Left lung (tissue), 10 donors: ENCODE measurements around the gene SUSD1. TPM values are rescaled to one million over a fixed set of nuclear protein-coding genes. Genes with fewer than 3 reads are reported as not detected.
"Not testable (repeated sequence)": the region's sequence is repeated elsewhere in the genome, so short reads cannot be mapped to it uniquely, and the experiment has no call there.

ENCODE experiments used
- ATAC-seq: fragments of 200-7000 bp; cut with Tn5 transposase; one replicate; pipeline ENCODE4 v1.9.1; 2020; ENCODE audit warnings: moderate library complexity
- DNase-seq, 4 donors: peaks; one replicate each; pipeline ENCODE4 v3.0.0-alpha.2; 2013 to 2020
- H3K27ac ChIP-seq, 2 donors: fragments of 200-600 bp; sonication (generic) in 1 of 2; one replicate each; pipeline versions ENCODE4 v1.5.0 to v1.8.0; 2020 to 2021
- H3K27me3 ChIP-seq, 2 donors: fragments of 200-600 bp; sonication (generic) in 1 of 2; one replicate each; pipeline versions ENCODE4 v1.5.0 to v1.8.0; 2020 to 2021
- H3K36me3 ChIP-seq, 2 donors: fragments of 200-600 bp; sonication (generic) in 1 of 2; one replicate each; pipeline versions ENCODE4 v1.5.0 to v1.8.0; 2020 to 2021
- H3K4me1 ChIP-seq, 2 donors: fragments of 200-600 bp; one replicate each; pipeline ENCODE4 v1.8.0; 2021
- H3K4me3 ChIP-seq, 2 donors: fragments of 200-600 bp; sonication (generic) in 1 of 2; one replicate each; pipeline versions ENCODE4 v1.5.0 to v1.8.0; 2020 to 2021; ENCODE audit warnings: mild to moderate bottlenecking in 1 of 2
- H3K9me3 ChIP-seq, 2 donors: fragments of 200-600 bp; sonication (generic) in 1 of 2; one replicate each; pipeline versions ENCODE4 v1.5.0 to v1.8.0; 2020 to 2021
- intact Hi-C, 2 donors: fragments of 100-400 bp; cut with DNase I; formaldehyde crosslinking; loops; one replicate each; pipeline versions ENCODE4 v1.11.2 to v1.14.2; 2022
- polyA plus RNA-seq, 6 donors: library from polyadenylated mRNA; unstranded; fragments of 120-200 nt; gene quantifications; one replicate each; pipeline ENCODE4 v1.2.1, GENCODE V29; 2013; ENCODE audit not compliant: insufficient read length in 6 of 6
- total RNA-seq, 2 donors: library from RNA; stranded (reverse); fragmentation: NEBNext Ultra II Directional; extraction: Animal tissue kit (Norgen Biotek cat#: 25700); gene quantifications; one replicate each; pipeline ENCODE4 v1.2.1, GENCODE V29; 2021
- TF ChIP-seq, protein P1 (sequence below), 2 donors: fragments of 200-600 bp; sonication (generic) in 1 of 2; IDR thresholded peaks; one replicate each; pipeline versions ENCODE4 v1.5.0 to v1.8.0; 2021; ENCODE audit warnings: antibody characterized with exemption in 2 of 2
- donor health status: DM: no; HTN: yes; CAD: no.
- donor health status: DM: no; HTN: no; CAD: no.

Gene SUSD1
- total and polyA plus RNA-seq, 8 donors = 26.7 to 41.8 (median 32.8) TPM

DNA sequence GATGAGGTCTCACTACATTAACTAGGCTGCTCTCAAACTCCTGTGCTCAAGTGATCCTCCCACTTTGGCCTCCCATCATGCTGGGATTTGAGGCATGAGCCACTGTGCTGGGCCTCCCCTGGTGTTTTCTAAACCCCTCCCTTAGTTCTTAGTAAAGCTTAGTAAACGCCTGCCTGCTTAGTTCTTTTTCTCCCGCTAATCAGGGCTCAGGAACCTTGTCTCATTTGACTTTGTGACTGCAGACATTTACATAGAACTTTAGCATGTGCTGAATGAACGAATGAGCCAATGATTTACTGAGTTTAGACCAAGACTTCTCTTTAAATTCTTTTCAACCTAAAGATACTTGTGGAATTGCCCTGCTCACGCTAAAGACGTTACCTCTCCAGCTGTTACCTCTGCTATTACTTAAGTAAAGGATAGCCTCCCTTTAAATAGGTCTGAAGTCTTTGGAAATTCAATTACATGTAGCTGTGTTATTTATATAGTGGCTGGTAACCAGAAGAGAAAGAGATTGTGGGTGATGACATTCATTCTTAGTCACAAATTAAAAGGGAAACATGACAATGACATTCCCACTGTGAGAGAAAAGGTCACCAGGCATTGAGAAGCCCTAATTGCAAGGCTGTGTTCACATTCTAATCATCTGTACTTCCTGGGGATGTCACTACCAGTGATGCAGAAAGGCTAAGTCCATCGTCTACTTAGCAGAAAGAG, 18.6 kb upstream of the SUSD1 start:
- no peaks in the 10 kb centered on the region for H3K4me1 ChIP-seq
- no peak for ATAC-seq
- no peak for DNase-seq
- H3K27ac ChIP-seq = no peak overlapping the region
- intact Hi-C loops = no loop called here
- H3K4me3 ChIP-seq = no peak overlapping the region
- no peaks in the 10 kb centered on the region for H3K9me3 ChIP-seq
- H3K27me3 ChIP-seq = no peaks in the 10 kb centered on the region
- TF ChIP-seq, protein P1, sequence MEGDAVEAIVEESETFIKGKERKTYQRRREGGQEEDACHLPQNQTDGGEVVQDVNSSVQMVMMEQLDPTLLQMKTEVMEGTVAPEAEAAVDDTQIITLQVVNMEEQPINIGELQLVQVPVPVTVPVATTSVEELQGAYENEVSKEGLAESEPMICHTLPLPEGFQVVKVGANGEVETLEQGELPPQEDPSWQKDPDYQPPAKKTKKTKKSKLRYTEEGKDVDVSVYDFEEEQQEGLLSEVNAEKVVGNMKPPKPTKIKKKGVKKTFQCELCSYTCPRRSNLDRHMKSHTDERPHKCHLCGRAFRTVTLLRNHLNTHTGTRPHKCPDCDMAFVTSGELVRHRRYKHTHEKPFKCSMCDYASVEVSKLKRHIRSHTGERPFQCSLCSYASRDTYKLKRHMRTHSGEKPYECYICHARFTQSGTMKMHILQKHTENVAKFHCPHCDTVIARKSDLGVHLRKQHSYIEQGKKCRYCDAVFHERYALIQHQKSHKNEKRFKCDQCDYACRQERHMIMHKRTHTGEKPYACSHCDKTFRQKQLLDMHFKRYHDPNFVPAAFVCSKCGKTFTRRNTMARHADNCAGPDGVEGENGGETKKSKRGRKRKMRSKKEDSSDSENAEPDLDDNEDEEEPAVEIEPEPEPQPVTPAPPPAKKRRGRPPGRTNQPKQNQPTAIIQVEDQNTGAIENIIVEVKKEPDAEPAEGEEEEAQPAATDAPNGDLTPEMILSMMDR (IDR thresholded peaks at IDR 0.05) = no peak
- H3K36me3 ChIP-seq = no peaks in the 10 kb centered on the region

DNA sequence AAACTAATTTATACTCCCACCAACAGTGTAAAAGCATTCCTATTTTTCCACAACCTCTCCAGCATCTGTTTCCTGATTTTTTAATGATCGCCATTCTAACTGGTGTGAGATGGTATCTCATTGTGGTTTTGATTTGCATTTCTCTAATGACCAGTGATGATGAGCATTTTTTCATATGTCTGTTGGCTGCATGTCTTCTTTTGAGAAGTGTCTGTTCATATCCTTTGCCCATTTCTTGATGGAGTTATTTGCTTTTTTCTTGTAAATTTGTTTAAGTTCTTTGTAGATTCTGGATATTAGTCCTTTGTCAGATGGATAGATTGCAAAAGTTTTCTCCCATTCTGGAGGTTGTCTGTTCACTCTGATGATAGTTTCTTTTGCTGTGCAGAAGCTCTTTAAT, 15.2 kb upstream of the SUSD1 start:
- ATAC-seq, H3K27me3 ChIP-seq, H3K36me3 ChIP-seq, H3K4me1 ChIP-seq, H3K4me3 ChIP-seq, H3K9me3 ChIP-seq, intact Hi-C loops, H3K27ac ChIP-seq, DNase-seq: not testable (repeated sequence)

DNA sequence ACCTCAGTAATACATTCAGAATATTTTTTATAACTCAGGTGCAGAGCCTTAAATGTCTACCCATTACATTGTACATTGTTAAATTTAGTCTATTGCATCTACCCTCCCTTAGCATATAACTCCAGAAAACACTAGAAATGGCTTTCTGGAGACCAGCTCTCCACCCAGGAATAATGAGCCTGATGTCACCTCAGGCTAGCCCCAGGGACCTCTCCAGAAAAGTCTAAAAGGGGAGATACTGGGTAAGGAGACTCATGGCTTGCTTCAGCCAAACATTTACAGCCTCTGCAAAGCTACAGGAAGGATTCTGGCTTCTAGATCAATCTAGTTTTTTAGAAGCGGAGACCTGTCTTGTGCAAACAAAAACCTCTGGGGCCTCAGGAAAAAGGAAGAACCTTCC, 13.8 kb upstream of the SUSD1 start:
- DNase-seq = no peak
- no peak for ATAC-seq
- intact Hi-C loops = no loop called here
- H3K36me3 ChIP-seq = no peaks in the 10 kb centered on the region
- no peaks in the 10 kb centered on the region for H3K9me3 ChIP-seq
- H3K27ac ChIP-seq = no peak overlapping the region
- H3K4me1 ChIP-seq = no peaks in the 10 kb centered on the region
- no peaks in the 10 kb centered on the region for H3K27me3 ChIP-seq
- H3K4me3 ChIP-seq = no peak overlapping the region
- TF ChIP-seq, protein P1 (IDR thresholded peaks at IDR 0.05) = no peak

DNA sequence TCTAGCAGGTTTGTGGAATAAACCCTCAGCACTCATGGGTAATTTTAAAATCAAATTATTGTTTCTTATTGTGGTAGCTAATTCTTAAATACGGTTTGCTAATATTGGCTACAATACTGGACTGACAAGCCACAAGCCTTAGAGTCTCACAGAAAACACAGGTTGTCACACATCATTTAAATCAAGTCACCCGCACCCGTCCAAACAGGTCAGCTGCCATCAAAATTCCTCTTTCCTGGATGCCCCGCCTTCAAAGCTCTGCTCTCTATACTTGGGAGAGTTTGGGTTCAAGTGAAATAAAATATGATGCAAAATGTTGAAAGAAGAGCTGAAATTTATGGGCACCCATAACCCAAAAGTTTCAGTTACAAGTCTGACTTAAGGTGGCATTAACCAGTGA, 12.3 kb upstream of the SUSD1 start:
- ATAC-seq = no peak
- Histone ChIP-seq H3K4me3 (no peak overlapping the region), H3K36me3 (no peaks in the 10 kb centered on the region), H3K9me3 (no peaks in the 10 kb centered on the region), H3K27ac (no peak overlapping the region), H3K4me1 (no peaks in the 10 kb centered on the region), H3K27me3 (no peaks in the 10 kb centered on the region)
- intact Hi-C loops = no loop called here
- TF ChIP-seq, protein P1 (IDR thresholded peaks at IDR 0.05) = no peak
- DNase-seq = no peak

DNA sequence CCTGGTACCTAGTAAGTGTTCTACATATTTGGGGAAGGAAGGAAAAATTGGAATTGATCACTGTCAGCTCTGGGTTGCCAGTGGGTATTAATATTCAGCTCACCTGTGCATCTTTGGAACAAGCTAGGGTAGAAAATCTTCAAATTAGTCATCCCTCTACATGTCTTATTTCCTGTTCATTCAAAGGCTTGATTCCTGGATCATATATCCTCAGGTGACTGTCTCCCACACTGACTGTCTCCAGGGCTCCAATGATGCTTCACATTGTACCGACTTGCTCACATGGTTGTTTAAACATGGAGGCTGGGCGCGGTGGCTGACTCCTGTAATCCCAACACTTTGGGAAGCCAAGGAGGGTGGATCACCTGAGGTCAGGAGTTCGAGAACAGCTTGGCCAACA, 11.6 kb upstream of the SUSD1 start:
- no peak for ATAC-seq
- Histone ChIP-seq H3K9me3 (no peaks in the 10 kb centered on the region), H3K4me3 (no peak overlapping the region), H3K4me1 (no peaks in the 10 kb centered on the region), H3K27me3 (no peaks in the 10 kb centered on the region), H3K27ac (no peak overlapping the region), H3K36me3 (no peaks in the 10 kb centered on the region)
- intact Hi-C loops = no loop called here
- TF ChIP-seq, protein P1 (IDR thresholded peaks at IDR 0.05) = no peak
- no peak for DNase-seq

DNA sequence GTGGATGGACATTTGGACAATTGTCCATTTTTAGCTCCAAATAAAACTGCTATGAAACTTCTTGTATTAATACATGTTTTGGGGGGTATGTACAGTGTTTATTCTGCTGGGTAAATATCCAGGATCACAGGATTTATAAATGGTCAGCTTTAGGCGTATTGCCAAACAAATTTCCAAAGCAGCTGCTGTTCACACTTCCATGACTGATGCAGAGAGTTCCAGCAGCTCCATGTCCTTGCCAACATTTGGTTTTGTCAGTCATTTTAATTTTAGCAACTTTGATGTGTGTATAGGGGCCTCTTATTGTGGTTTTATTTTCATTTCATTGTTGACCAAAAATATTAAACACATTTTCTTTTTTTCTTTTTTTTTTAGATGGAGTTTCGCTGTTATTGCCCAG, 9.8 kb upstream of the SUSD1 start:
- H3K4me1 ChIP-seq = peaks cover 0 to 10% of the 10 kb centered on the region in 2 donors
- H3K9me3 ChIP-seq = no peaks in the 10 kb centered on the region
- intact Hi-C loops = no loop called here
- no peak overlapping the region for H3K27ac ChIP-seq
- H3K36me3 ChIP-seq = no peaks in the 10 kb centered on the region
- no peak for DNase-seq
- no peak for ATAC-seq
- H3K27me3 ChIP-seq = no peaks in the 10 kb centered on the region
- H3K4me3 ChIP-seq = no peak overlapping the region
- TF ChIP-seq, protein P1 (IDR thresholded peaks at IDR 0.05) = no peak
